HepG2 (cell line): Measurements from ENCODE around the gene CHTF18.

Experiments
- CTCF ChIP-seq: sonication (generic); formaldehyde crosslinking; IDR thresholded peaks from 2 replicates; pipeline ENCODE4 v1.5.0; 2020; ENCODE audit warnings: mild to moderate bottlenecking, missing genetic modification reagents, moderate library complexity
- EZH2 ChIP-seq: conservative IDR thresholded peaks from 2 replicates; pipeline ENCODE4 v1.6.1; 2012; ENCODE audit warnings: mild to moderate bottlenecking, low read depth, low read length, moderate library complexity
- HDAC2 ChIP-seq: sonication (generic); formaldehyde crosslinking; IDR thresholded peaks from 2 replicates; pipeline ENCODE4 v1.4.0; 2020; ENCODE audit warnings: missing genetic modification reagents
- IKZF5 ChIP-seq: IDR thresholded peaks from 2 replicates; pipeline ENCODE4 v1.6.1; 2018; ENCODE audit warnings: missing genetic modification reagents, mild to moderate bottlenecking, missing compliant biosample characterization
- NFIC ChIP-seq: IDR thresholded peaks from 2 replicates; pipeline ENCODE4 v1.6.1; 2012; ENCODE audit warnings: mild to moderate bottlenecking, low read length, inconsistent platforms
- PRDM10 ChIP-seq: sonication (generic); formaldehyde crosslinking; IDR thresholded peaks from 2 replicates; pipeline ENCODE4 v1.4.0; 2020; ENCODE audit warnings: low read depth, missing genetic modification reagents
- REPIN1 ChIP-seq: sonication (generic); formaldehyde crosslinking; IDR thresholded peaks from 2 replicates; pipeline ENCODE4 v1.8.0; 2022; ENCODE audit warnings: missing genetic modification reagents, low read depth, mild to moderate bottlenecking, borderline replicate concordance
- SOX6 ChIP-seq, 2 experiments: fragments of 450-650 bp in 1 of 2; sonication (generic) in 1 of 2; formaldehyde crosslinking in 1 of 2; IDR thresholded peaks; 2 replicates each; pipeline versions ENCODE4 v1.4.0 to v1.6.1; 2017 to 2020; ENCODE audit warnings: antibody characterized with exemption in 1 of 2, mild to moderate bottlenecking in 1 of 2, missing genetic modification reagents in 1 of 2
- SUZ12 ChIP-seq: fragments of 150-350 bp; IDR thresholded peaks from 2 replicates; pipeline ENCODE4 v1.6.1; 2014; ENCODE audit warnings: low read depth, low read length
- ZNF138 ChIP-seq: sonication (generic); formaldehyde crosslinking; IDR thresholded peaks from 2 replicates; pipeline ENCODE4 v1.5.0; 2020; ENCODE audit warnings: mild to moderate bottlenecking, low read depth, missing genetic modification reagents
- TF ChIP-seq, protein P1 (sequence below): sonication (generic); formaldehyde crosslinking; IDR thresholded peaks from 2 replicates; pipeline ENCODE4 v1.5.0; 2020; ENCODE audit warnings: missing genetic modification reagents
- TF ChIP-seq, protein P2 (sequence below): fragments of 450-650 bp; IDR thresholded peaks from 2 replicates; pipeline ENCODE4 v1.6.1; 2016
- TF ChIP-seq, protein P3 (sequence below): sonication (generic); formaldehyde crosslinking; IDR thresholded peaks from 2 replicates; pipeline ENCODE4 v1.5.1; 2020; ENCODE audit warnings: missing genetic modification reagents, mild to moderate bottlenecking, borderline replicate concordance
- TF ChIP-seq, protein P4 (sequence below): sonication (generic); formaldehyde crosslinking; IDR thresholded peaks from 2 replicates; pipeline ENCODE4 v1.4.0; 2020; ENCODE audit warnings: mild to moderate bottlenecking, missing genetic modification reagents, borderline replicate concordance

DNA sequence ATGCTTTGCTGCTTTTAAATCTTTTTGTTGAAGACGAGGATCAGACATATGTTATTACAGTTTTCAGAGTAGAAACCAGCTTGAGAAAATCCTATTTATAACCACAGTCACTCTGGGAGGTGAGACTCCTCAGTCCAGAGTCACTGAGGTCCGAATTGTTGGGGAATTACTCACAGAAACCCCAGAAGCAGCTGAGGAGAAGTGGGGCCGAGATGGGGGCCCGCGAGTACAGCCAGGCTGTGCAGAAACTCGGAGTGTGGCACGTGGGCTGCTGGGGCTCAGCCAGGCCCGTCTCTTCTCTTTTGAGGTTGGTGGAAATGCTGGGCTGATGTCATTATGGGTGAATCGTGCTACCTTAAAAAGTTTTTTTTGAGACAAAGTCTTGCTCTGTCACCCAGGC is 26.6 kb downstream of the CHTF18 start:
- no peak for TF ChIP-seq PRDM10 (CRISPR knock-in tag)
- no peak for TF ChIP-seq ZNF138 (CRISPR knock-in tag)
- no peak for TF ChIP-seq EZH2
- no peak for TF ChIP-seq HDAC2 (CRISPR knock-in tag)
- TF ChIP-seq, protein P1, sequence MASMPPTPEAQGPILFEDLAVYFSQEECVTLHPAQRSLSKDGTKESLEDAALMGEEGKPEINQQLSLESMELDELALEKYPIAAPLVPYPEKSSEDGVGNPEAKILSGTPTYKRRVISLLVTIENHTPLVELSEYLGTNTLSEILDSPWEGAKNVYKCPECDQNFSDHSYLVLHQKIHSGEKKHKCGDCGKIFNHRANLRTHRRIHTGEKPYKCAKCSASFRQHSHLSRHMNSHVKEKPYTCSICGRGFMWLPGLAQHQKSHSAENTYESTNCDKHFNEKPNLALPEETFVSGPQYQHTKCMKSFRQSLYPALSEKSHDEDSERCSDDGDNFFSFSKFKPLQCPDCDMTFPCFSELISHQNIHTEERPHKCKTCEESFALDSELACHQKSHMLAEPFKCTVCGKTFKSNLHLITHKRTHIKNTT (CRISPR knock-in tag), result no peak
- no peak for TF ChIP-seq SUZ12
- no peak for TF ChIP-seq REPIN1 (CRISPR knock-in tag)
- TF ChIP-seq NFIC, result no peak
- TF ChIP-seq, protein P2, sequence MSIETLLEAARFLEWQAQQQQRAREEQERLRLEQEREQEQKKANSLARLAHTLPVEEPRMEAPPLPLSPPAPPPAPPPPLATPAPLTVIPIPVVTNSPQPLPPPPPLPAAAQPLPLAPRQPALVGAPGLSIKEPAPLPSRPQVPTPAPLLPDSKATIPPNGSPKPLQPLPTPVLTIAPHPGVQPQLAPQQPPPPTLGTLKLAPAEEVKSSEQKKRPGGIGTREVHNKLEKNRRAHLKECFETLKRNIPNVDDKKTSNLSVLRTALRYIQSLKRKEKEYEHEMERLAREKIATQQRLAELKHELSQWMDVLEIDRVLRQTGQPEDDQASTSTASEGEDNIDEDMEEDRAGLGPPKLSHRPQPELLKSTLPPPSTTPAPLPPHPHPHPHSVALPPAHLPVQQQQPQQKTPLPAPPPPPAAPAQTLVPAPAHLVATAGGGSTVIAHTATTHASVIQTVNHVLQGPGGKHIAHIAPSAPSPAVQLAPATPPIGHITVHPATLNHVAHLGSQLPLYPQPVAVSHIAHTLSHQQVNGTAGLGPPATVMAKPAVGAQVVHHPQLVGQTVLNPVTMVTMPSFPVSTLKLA, result no peak
- TF ChIP-seq, protein P3, sequence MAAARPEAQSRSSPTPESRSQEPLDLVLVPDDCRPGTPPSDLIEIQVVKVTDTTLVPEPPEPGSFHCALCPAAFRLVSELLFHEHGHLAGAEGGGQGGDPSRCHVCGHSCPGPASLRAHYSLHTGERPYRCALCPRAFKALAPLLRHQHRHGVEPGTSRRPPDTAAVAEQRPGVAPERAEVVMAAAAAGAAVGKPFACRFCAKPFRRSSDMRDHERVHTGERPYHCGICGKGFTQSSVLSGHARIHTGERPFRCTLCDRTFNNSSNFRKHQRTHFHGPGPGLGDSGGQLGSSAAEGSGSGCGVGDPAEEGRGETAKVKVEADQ, result no peak
- TF ChIP-seq, protein P4, sequence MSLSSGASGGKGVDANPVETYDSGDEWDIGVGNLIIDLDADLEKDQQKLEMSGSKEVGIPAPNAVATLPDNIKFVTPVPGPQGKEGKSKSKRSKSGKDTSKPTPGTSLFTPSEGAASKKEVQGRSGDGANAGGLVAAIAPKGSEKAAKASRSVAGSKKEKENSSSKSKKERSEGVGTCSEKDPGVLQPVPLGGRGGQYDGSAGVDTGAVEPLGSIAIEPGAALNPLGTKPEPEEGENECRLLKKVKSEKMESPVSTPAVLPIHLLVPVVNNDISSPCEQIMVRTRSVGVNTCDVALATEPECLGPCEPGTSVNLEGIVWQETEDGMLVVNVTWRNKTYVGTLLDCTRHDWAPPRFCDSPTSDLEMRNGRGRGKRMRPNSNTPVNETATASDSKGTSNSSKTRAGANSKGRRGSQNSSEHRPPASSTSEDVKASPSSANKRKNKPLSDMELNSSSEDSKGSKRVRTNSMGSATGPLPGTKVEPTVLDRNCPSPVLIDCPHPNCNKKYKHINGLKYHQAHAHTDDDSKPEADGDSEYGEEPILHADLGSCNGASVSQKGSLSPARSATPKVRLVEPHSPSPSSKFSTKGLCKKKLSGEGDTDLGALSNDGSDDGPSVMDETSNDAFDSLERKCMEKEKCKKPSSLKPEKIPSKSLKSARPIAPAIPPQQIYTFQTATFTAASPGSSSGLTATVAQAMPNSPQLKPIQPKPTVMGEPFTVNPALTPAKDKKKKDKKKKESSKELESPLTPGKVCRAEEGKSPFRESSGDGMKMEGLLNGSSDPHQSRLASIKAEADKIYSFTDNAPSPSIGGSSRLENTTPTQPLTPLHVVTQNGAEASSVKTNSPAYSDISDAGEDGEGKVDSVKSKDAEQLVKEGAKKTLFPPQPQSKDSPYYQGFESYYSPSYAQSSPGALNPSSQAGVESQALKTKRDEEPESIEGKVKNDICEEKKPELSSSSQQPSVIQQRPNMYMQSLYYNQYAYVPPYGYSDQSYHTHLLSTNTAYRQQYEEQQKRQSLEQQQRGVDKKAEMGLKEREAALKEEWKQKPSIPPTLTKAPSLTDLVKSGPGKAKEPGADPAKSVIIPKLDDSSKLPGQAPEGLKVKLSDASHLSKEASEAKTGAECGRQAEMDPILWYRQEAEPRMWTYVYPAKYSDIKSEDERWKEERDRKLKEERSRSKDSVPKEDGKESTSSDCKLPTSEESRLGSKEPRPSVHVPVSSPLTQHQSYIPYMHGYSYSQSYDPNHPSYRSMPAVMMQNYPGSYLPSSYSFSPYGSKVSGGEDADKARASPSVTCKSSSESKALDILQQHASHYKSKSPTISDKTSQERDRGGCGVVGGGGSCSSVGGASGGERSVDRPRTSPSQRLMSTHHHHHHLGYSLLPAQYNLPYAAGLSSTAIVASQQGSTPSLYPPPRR (CRISPR knock-in tag), result no peak
- no peak for TF ChIP-seq SOX6 (IDR thresholded peaks at IDR 0.05)
- TF ChIP-seq SOX6 (CRISPR knock-in tag; IDR thresholded peaks at IDR 0.05), result no peak
- no peak for TF ChIP-seq CTCF (CRISPR knock-in tag)
- no peak for TF ChIP-seq IKZF5 (CRISPR knock-in tag)
